CD8-positive, alpha-beta memory T cell (primary cell): ENCODE results near the gene DDX39B. TPM values are rescaled to one million over a fixed set of nuclear protein-coding genes. Genes with fewer than 3 reads are reported as not detected.
"Not testable (repeated sequence)": the region's sequence is repeated elsewhere in the genome, so short reads cannot be mapped to it uniquely, and the experiment has no call there.

ENCODE experiments used
- CTCF ChIA-PET: fragments of 350-600 bp; sonication (Branson Sonifier 250); formaldehyde crosslinking; loops from one replicate; lab custom pipeline; 2021; ENCODE audit warnings: antibody characterized with exemption; lab: Charles Lee
- POLR2A ChIA-PET: fragments of 350-600 bp; sonication (Branson Sonifier 250); formaldehyde crosslinking; loops from one replicate; lab custom pipeline; 2021; ENCODE audit warnings: antibody characterized with exemption; lab: Charles Lee
- DNase-seq, 5 donors: peaks; one replicate each; pipeline versions ENCODE4 v3.0.0 to v3.0.0-alpha.2; 2020 to 2022; ENCODE audit warnings: mixed read lengths in 1 of 5
- H3K27ac ChIP-seq: one replicate; pipeline ENCODE4 v1.7.0; 2013; ENCODE audit warnings: low read depth, mild to moderate bottlenecking, low read length, moderate library complexity
- H3K27me3 ChIP-seq: 2 replicates; pipeline ENCODE4 v1.7.0; 2013; ENCODE audit warnings: low read length, mild to moderate bottlenecking; ENCODE audit not compliant: insufficient read depth, poor library complexity, severe bottlenecking
- H3K36me3 ChIP-seq: 2 replicates; pipeline ENCODE4 v1.7.0; 2013; ENCODE audit warnings: mild to moderate bottlenecking, low read length, moderate library complexity; ENCODE audit not compliant: insufficient read depth
- H3K4me1 ChIP-seq: 2 replicates; pipeline ENCODE4 v1.7.0; 2013; ENCODE audit warnings: mild to moderate bottlenecking, low read length, moderate library complexity; ENCODE audit not compliant: insufficient read depth
- H3K4me3 ChIP-seq: 2 replicates; pipeline ENCODE4 v1.7.0; 2013; ENCODE audit warnings: mild to moderate bottlenecking, low read length
- H3K9me3 ChIP-seq: 2 replicates; pipeline ENCODE4 v1.7.0; 2013; ENCODE audit warnings: mild to moderate bottlenecking, low read length
- H3K27ac Mint-ChIP-seq, 8 donors: one replicate each; pipeline ENCODE4 v1.8.0; 2020 to 2021; ENCODE audit warnings: mixed read lengths in 8 of 8, mild to moderate bottlenecking in 6 of 8, inconsistent platforms in 3 of 8, moderate library complexity in 3 of 8
- H3K27me3 Mint-ChIP-seq, 2 donors: one replicate each; pipeline ENCODE4 v1.8.0; 2020 to 2021; ENCODE audit warnings: mixed read lengths in 2 of 2, mild to moderate bottlenecking in 1 of 2, moderate library complexity in 1 of 2
- H3K36me3 Mint-ChIP-seq, 3 donors: one replicate each; pipeline ENCODE4 v1.8.0; 2020 to 2021; ENCODE audit warnings: mixed read lengths in 3 of 3, inconsistent platforms in 1 of 3, mild to moderate bottlenecking in 1 of 3
- H3K4me1 Mint-ChIP-seq, 3 donors: one replicate each; pipeline ENCODE4 v1.8.0; 2020 to 2021; ENCODE audit warnings: mixed read lengths in 3 of 3, inconsistent platforms in 1 of 3, mild to moderate bottlenecking in 1 of 3
- H3K4me3 Mint-ChIP-seq, 7 donors: one replicate each; pipeline ENCODE4 v1.8.0; 2020 to 2021; ENCODE audit warnings: mixed read lengths in 7 of 7, mild to moderate bottlenecking in 6 of 7, moderate library complexity in 4 of 7, inconsistent platforms in 2 of 7
- H3K9me3 Mint-ChIP-seq, 5 donors: one replicate each; pipeline ENCODE4 v1.8.0; 2020 to 2022; ENCODE audit warnings: mixed read lengths in 5 of 5, mild to moderate bottlenecking in 3 of 5, moderate library complexity in 2 of 5, inconsistent platforms in 1 of 5
- polyA plus RNA-seq: library from polyadenylated mRNA; unstranded; fragments of 300-500 nt; fragmentation: Illumina TruSeq; gene quantifications from one replicate; pipeline ENCODE4 v1.2.3, GENCODE V29; 2021
- total RNA-seq, 2 experiments: library from RNA; stranded (reverse); gene quantifications; one replicate each; pipeline ENCODE4 v1.2.3, GENCODE V29; 2021

The DDX39B gene
- total and polyA plus RNA-seq, 3 experiments from 2014 or later = 85.7 to 658 (median 643) TPM

DNA sequence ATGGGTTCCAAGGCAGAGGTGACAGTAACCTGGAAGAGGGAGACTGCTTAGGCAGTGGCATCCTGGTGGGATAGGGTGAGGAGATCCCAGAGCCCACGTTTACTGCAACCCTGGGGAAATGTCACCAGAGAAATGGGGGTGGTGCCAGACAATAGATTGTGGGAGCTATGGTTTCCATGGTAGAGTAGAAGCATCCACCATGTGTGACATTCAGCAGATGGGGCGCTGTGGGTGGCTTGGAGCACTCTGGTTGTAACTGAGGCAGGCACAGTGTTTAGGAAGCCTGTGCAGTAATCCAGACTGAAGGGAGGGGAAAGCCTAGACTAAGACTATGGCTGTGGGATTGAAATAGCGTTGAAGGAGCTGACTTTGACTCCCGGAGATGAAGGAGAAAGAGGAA is 45.0 kb downstream of the DDX39B start:
- H3K4me1 ChIP-seq = peaks cover 32% of the 10 kb centered on the region
- Mint-ChIP-seq H3K4me1 (peaks cover 65 to 78% (median 77%) of the 10 kb centered on the region in 3 donors), H3K27ac (peak overlapping the region; percentile 76 to 95 (median 94)), H3K4me3 (peak overlapping the region; percentile 88 to 96 (median 93)), H3K36me3 (peaks cover 0 to 10% (median 0%) of the 10 kb centered on the region in 3 donors)
- H3K27me3 ChIP-seq, H3K9me3 ChIP-seq, H3K9me3 Mint-ChIP-seq, H3K27me3 Mint-ChIP-seq, H3K36me3 ChIP-seq, DNase-seq: not testable (repeated sequence)
- H3K27ac ChIP-seq = peak overlapping the region; percentile 70
- CTCF ChIA-PET = interaction anchor here (0.8 to 2.5 kb wide), 5 partner anchors 33 to 102 kb away, joined by 3 to 10 read pairs (median 5); partner anchors contain the start of gene DDX39B
- H3K4me3 ChIP-seq = peak overlapping the region; percentile 84
- POLR2A ChIA-PET = interaction anchor here (2.9 kb wide), 1 partner anchor 44 kb away, joined by 18 read pairs; the partner anchor contains the start of gene DDX39B

DNA sequence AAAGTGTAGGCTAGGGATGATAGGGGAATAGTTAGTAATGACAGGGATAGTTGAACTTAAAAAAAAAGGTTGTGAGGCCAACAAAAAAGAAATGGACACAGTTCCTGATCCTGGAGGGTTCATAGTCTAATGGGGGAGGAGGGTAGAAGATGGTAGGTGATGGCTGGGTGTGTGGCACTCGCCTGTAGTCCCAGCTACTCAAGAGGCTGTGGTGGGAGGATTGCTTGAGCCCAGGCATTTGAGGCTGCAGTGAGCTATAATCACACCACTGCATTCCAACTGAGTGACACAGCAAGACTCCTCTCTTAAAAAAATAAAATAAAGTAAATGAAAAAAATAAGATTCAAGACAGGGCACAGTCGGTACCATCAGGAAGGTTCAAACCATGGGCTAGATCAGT is 46.2 kb downstream of the DDX39B start:
- Mint-ChIP-seq H3K36me3 (peaks cover 0 to 10% (median 0%) of the 10 kb centered on the region in 3 donors), H3K4me3 (peak overlapping the region; percentile 78 to 99 (median 93)), H3K27me3 (no peaks in the 10 kb centered on the region), H3K4me1 (peaks cover 55 to 71% (median 69%) of the 10 kb centered on the region in 3 donors), H3K9me3 (peaks cover 0 to 2% (median 0%) of the 10 kb centered on the region in 5 donors), H3K27ac (peak overlapping the region; percentile 45 to 97 (median 88))
- Histone ChIP-seq H3K4me1 (peaks cover 36% of the 10 kb centered on the region), H3K27ac (no peak overlapping the region), H3K9me3 (no peaks in the 10 kb centered on the region), H3K4me3 (peak overlapping the region; percentile 93), H3K27me3 (no peaks in the 10 kb centered on the region), H3K36me3 (no peaks in the 10 kb centered on the region)
- POLR2A ChIA-PET = interaction anchor here (1.0 to 2.4 kb wide), 3 partner anchors 45 to 169 kb away, joined by 3 to 28 read pairs (median 6); partner anchors contain the start of genes DDX39B and GPANK1
- CTCF ChIA-PET = interaction anchor here (1.0 to 3.8 kb wide), 7 partner anchors 14 to 102 kb away, joined by 3 to 57 read pairs (median 4); partner anchors contain the start of genes DDX39B and LTA
- no peak for DNase-seq

GRCh38 chr6:31493875-31494694 is 47.7 kb downstream of the DDX39B start:
- Histone ChIP-seq H3K27me3 (no peaks in the 10 kb centered on the region), H3K4me1 (peaks cover 31% of the 10 kb centered on the region), H3K36me3 (no peaks in the 10 kb centered on the region), H3K27ac (peak overlapping the region; percentile 81), H3K9me3 (no peaks in the 10 kb centered on the region), H3K4me3 (peak overlapping the region; percentile 93)
- Mint-ChIP-seq H3K4me3 (peak overlapping the region; percentile 78 to 99 (median 93)), H3K27ac (peak overlapping the region; percentile 45 to 97 (median 88)), H3K36me3 (peaks cover 0 to 12% (median 0%) of the 10 kb centered on the region in 3 donors), H3K4me1 (peaks cover 47 to 62% (median 59%) of the 10 kb centered on the region in 3 donors), H3K27me3 (no peaks in the 10 kb centered on the region), H3K9me3 (peaks cover 0 to 2% (median 0%) of the 10 kb centered on the region in 5 donors)
- ChIA-PET POLR2A (interaction anchor here (0.8 to 2.4 kb wide), 6 partner anchors 20 to 171 kb away, joined by 3 to 28 read pairs (median 3); partner anchors contain the start of genes DDX39B, GPANK1 and LTA), CTCF (interaction anchor here (0.8 to 3.8 kb wide), 19 partner anchors 8 to 158 kb away, joined by 3 to 57 read pairs (median 4); partner anchors contain the start of genes BAG6, DDX39B, LTA and NCR3)
- peak; percentile 46 to 77 (median 62) for DNase-seq

DNA sequence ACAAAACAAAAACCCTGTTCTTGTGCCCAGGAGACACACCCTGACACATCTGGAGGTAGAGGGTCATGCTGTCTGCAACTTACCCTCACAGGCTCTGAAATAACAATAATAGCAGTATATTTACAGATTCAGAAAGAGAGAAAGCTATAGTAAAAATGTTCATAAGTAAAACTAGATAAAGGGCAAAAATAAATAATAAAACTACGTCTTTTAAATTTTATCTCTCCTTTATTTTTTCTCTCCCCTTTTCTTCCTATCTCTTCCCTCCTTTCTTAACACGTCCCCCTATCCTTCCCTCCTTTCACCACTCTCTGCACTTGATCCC is 48.3 kb downstream of the DDX39B start:
- Mint-ChIP-seq H3K4me1 (peaks cover 42 to 56% (median 53%) of the 10 kb centered on the region in 3 donors), H3K27ac (peak overlapping the region; percentile 45 to 97 (median 88)), H3K36me3 (peaks cover 0 to 10% (median 0%) of the 10 kb centered on the region in 3 donors), H3K4me3 (peak overlapping the region; percentile 78 to 99 (median 93))
- ChIA-PET CTCF (interaction anchor here (0.7 to 3.8 kb wide), 10 partner anchors 10 to 159 kb away, joined by 3 to 57 read pairs (median 5); partner anchors contain the start of genes BAG6 and DDX39B), POLR2A (interaction anchor here (0.6 to 0.9 kb wide), 2 partner anchors 48 to 1824 kb away, joined by 3 read pairs; partner anchors contain the start of genes DDX39B and ZBTB22)
- peak overlapping the region; percentile 81 for H3K27ac ChIP-seq
- H3K27me3 Mint-ChIP-seq, DNase-seq, H3K27me3 ChIP-seq, H3K36me3 ChIP-seq, H3K9me3 Mint-ChIP-seq, H3K9me3 ChIP-seq: not testable (repeated sequence)
- peak overlapping the region; percentile 93 for H3K4me3 ChIP-seq
- H3K4me1 ChIP-seq = peaks cover 27% of the 10 kb centered on the region

- CTCF ChIA-PET = interaction anchor here (1.3 to 1.5 kb wide), 2 partner anchors 56 to 108 kb away, joined by 3 to 8 read pairs; partner anchors contain the start of gene ATP6V1G2
These were observed 51.5 kb downstream of the DDX39B start for GRCh38 chr6:31490115-31490873.

GRCh38 chr6:31489086-31489485 is 52.7 kb downstream of the DDX39B start:
- CTCF ChIA-PET = interaction anchor here (0.7 to 1.5 kb wide), 3 partner anchors 11 to 110 kb away, joined by 3 to 8 read pairs (median 3); no protein-coding TSS in a partner anchor
- Mint-ChIP-seq H3K9me3 (no peaks in the 10 kb centered on the region), H3K4me3 (no peak overlapping the region), H3K4me1 (peaks cover 14 to 21% (median 20%) of the 10 kb centered on the region in 3 donors), H3K27ac (peak overlapping the region in 1 of 8 donors; percentile 17), H3K27me3 (no peaks in the 10 kb centered on the region), H3K36me3 (peaks cover 0 to 2% (median 1%) of the 10 kb centered on the region in 3 donors)
- H3K4me3 ChIP-seq = no peak overlapping the region
- no peaks in the 10 kb centered on the region for H3K27me3 ChIP-seq
- DNase-seq = no peak
- H3K9me3 ChIP-seq = no peaks in the 10 kb centered on the region
- H3K36me3 ChIP-seq = no peaks in the 10 kb centered on the region
- peaks cover 16% of the 10 kb centered on the region for H3K4me1 ChIP-seq
- H3K27ac ChIP-seq = no peak overlapping the region
- POLR2A ChIA-PET = no interaction called here

More at GRCh38 chr6:31490115-31490873, 51.5 kb downstream of the DDX39B start:
- H3K27me3 Mint-ChIP-seq = no peaks in the 10 kb centered on the region
- peaks cover 0 to 7% (median 0%) of the 10 kb centered on the region in 3 donors for H3K36me3 Mint-ChIP-seq
- H3K9me3 Mint-ChIP-seq = no peaks in the 10 kb centered on the region
- POLR2A ChIA-PET = interaction anchor here (0.7 kb wide), 1 partner anchor 27 kb away, joined by 3 read pairs; no protein-coding TSS in a partner anchor
- Histone ChIP-seq H3K27me3 (no peaks in the 10 kb centered on the region), H3K36me3 (no peaks in the 10 kb centered on the region), H3K4me3 (no peak overlapping the region), H3K27ac (no peak overlapping the region), H3K4me1 (peaks cover 16% of the 10 kb centered on the region), H3K9me3 (no peaks in the 10 kb centered on the region)
- H3K4me1 Mint-ChIP-seq = peaks cover 18 to 28% (median 26%) of the 10 kb centered on the region in 3 donors
- H3K27ac Mint-ChIP-seq = peak overlapping the region in 4 of 8 donors; percentile 17 to 80 (median 42)
- H3K4me3 Mint-ChIP-seq = no peak overlapping the region
- no peak for DNase-seq

DNA sequence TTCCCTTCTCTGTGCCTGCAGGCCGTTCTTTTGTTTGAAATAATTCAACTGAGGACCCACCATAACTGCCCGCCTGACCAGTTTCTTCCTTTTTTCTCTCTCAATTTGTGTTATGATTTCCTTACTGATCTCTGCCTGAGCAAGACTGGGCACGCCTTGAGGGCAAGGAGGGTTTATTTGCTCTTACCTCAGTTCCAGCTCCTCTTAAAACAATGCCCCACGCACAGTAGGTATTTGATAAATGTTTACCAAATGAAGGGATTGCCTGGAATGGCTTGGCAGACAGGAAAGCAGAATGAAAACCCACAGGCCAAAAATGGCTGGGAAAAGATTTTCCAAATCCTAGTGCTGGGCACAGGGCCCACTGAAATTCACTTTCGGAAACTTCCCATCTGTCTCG is 54.1 kb downstream of the DDX39B start:
- H3K27ac ChIP-seq, H3K36me3 ChIP-seq, H3K4me3 Mint-ChIP-seq, H3K36me3 Mint-ChIP-seq, H3K27me3 ChIP-seq, H3K4me1 ChIP-seq, H3K27me3 Mint-ChIP-seq, CTCF ChIA-PET, H3K9me3 Mint-ChIP-seq, DNase-seq, H3K4me3 ChIP-seq, H3K9me3 ChIP-seq, POLR2A ChIA-PET, H3K27ac Mint-ChIP-seq: not testable (repeated sequence)
- peaks cover 9 to 14% (median 11%) of the 10 kb centered on the region in 3 donors for H3K4me1 Mint-ChIP-seq
